Measurements from ENCODE around the gene PCED1B.
"Not testable (repeated sequence)": the region's sequence is repeated elsewhere in the genome, so short reads cannot be mapped to it uniquely, and the experiment has no call there.

PCED1B gene

DNA sequence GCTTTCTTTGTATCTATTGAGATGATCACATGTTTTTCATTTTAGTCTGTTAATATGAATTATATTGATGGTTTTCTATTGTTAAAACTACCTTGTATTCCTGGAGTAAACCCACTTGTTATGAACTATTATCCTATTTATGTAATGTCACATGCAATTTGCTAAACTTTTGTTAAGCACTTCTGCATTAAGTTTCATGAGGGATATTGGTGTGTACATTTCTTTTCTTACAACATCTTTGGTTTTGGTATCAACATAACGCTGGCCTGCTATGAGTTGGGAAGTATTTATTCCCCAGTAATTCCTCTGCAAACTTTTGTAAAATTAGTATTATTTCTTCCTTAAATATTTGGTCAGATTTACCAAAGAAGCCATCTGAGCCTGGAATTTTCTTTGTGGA lies 46.8 kb downstream of the PCED1B start:
- DNase-seq: no peak

GRCh38 chr12:47131011-47131410 lies 51.6 kb downstream of the PCED1B start:
- DNase-seq: no peak

GRCh38 chr12:47134005-47134404 lies 54.6 kb downstream of the PCED1B start:
- no peak for DNase-seq

DNA sequence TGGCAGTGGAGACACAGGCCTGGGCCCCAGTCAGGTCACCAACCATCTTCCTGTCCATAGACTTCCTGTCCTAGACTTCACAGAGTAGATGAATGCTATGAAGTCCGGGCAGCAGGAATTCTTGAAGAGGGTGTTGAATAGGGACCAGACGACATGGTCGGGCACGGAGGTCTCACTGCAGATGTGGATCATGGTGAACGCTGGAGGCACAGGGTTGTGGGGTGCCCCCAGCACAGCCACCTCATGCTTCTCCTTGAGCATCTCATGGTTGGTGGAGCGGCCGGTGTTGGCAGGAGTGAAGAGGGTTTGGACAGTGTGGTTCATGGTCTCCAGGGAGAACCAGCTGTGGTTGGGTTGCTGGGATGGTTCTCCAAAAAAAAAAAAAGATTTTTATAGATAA lies 56.2 kb downstream of the PCED1B start:
- no peak for DNase-seq

DNA sequence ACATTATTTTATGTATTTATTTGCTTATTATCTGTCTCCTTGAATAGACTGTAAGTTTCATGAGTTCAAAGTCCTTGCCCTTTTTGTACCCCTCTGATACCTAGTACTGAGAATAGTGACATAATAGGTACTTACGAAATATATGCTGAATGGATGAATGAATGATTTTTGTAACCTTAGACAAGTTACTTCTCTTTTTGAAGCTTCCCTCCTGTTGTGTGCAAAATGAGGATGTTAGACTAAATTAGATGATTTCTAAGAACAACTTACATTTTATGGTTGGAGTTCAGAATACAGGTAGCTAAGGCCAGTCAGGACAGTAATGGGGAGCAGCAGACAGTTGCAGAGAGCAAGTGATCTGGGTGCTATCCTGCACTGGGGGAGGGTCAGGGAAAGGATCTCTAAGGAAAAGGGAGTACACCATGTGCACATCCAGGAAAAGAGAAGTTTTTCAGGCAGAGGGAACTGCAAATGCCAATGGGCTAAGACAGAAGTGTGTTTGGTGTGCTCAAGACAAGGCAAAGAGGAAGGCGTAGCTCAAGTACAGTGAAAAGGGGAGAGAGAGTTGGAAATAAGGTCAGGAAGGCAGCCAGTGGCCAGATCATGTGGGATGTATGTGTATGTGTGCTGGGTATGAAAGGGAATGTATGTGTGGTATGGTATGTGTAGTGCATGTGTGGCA lies 59.7 kb downstream of the PCED1B start:
- no peak for DNase-seq

DNA sequence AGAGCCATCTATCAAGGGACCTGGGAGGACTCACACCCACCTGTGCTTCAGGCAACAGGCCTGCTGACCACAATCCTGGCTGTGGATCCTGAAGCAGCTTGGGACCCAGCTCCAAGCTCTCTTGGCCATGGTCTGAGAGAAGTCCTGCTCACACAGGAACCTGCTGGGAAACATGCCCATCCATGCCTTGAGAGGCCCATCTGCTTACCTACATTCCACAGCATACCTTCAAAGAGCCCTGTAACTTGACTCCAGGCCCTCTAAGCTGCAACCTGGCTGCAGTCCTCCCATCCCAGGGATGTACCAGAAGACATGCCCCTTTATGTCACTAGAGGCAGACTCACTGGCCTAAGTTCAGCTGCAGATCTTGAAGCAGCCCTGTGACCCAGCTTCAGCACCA lies 62.0 kb downstream of the PCED1B start:
- DNase-seq: no peak

DNA sequence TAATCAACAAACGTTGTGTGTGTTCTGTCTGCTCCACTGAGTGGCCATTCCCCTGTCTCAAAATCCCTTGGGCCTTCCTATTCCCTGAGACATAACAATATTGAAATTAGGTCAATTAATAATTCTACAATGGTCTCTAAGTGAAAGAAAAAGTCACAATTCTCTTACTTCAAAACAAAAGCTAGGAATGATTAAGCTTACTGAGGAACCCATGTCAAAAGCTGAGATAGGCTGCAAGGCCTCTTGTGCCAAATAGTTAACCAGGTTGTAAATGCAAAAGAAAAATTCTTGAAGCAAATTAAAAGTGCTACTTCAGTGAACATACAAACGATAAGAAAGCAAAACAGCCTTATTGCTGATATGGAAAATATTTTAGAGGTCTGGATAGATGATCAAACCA lies 65.3 kb downstream of the PCED1B start:
- no peak for DNase-seq

- peak; percentile 5 for DNase-seq
Observed at GRCh38 chr12:47145188-47145587, 65.8 kb downstream of the PCED1B start.

GRCh38 chr12:47147739-47148138 lies 68.3 kb downstream of the PCED1B start:
- no peak for DNase-seq

DNA sequence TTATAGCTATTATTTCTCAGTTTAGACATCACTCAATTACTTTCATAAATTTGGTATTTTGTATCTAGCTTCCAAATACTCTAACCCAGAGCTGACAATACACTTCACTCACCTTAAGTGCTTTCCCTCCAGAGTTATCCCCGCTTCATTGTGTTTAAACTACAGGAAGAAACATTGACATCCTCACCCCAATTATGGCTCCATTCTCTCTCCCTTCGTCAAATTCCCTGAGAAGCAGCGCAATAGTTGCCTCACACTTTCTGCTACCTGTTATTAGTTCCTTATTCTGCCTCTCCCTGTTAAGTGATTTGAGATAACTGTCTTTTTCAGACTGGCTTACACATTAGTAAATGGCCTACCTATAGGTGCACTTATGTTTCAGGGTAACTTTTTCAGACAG lies 69.7 kb downstream of the PCED1B start:
- DNase-seq: no peak

GRCh38 chr12:47152095-47152494 lies 72.7 kb downstream of the PCED1B start:
- DNase-seq: no peak

DNA sequence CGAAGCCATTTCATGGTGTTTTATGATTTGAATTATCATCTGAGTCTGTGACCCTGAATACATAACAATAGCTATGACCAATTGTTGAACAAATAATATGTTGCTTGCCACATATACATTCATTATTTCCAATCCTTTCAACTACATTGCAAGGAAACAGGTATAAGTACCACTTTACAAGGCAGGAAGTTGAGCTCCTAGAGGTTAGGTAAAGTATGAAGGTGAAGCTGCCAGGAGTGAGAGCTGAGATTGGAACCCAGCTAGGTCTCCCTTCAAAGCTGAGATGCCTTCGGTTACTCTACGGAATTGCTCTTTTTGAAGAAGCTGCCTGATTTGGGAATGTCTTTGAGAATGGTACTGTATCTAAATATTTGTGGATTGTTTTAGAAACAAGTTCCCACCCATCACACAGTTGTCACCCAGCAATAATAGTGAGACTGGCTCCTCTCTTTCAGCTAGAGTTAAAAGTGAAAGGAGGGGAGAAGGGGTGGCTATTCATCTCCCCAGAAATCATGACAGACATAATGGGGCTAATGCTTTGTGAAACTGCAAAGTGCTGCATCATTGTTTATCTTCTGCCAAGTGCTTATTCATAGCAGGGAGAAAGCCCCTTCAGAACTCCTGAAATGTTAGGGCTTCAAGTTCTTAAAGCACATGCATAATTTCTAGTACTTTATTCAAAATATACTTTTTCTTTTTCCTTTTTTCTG lies 76.2 kb downstream of the PCED1B start:
- peak; percentile 15 for DNase-seq

GRCh38 chr12:47156167-47156736 lies 76.8 kb downstream of the PCED1B start:
- peak; percentile 25 for DNase-seq

DNA sequence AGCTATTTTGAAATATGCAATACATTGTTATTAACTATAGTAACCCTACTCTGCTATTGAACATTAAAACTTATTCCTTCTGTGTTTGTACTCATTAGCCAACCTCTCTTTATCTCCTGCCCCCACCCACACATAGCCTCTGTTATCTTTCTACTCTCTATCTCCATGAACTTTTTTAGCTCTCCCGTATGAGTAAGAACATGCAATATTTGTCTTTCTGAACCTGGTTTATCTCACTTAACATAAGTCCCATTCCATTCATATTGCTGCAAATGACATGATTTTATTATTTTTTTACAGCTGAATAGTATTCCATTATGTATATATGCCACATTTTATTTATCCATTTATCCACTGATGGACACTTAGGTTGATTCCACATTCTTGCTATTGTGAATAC lies 79.4 kb downstream of the PCED1B start:
- DNase-seq: no peak

- DNase-seq: no peak
Observed at GRCh38 chr12:47159348-47159747, 79.9 kb downstream of the PCED1B start.

- no peak for DNase-seq
Observed at GRCh38 chr12:47160316-47161244, 81.2 kb downstream of the PCED1B start.

- DNase-seq: no peak
Observed at GRCh38 chr12:47164116-47164515, 84.7 kb downstream of the PCED1B start.

DNA sequence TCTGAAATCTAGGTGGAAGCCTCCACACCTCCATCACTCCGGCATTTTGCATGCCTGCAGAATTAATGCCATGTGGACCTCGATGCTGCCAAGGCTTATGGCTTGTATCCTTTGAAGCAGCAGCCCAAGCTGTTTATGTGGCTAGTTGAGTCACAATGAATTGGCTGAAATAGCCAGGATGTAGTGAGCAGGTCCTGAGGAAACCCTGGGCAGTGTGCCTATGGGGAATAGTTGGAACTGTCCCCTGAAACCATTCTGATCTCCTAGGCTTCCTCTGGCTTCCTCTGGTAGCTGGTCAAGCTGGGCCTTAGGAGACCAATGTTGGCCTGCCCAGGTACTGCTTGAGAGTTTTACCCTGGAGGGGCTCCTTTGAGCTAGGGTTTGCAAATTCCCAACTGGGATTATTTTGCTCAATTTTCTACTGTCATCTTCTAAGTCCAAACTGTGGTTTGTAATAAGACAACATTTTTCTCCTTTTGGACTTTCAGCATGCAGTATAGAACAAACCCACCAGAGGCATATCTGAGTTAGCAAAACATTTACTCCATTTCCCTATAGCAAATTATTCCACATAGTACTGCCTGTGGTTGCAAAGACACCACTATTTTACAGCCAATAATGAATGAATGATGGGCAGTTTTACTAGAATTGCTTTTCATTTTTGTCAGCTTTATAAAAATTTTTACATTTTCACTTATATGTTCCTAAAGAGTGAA lies 85.5 kb downstream of the PCED1B start:
- no peak for DNase-seq

DNA sequence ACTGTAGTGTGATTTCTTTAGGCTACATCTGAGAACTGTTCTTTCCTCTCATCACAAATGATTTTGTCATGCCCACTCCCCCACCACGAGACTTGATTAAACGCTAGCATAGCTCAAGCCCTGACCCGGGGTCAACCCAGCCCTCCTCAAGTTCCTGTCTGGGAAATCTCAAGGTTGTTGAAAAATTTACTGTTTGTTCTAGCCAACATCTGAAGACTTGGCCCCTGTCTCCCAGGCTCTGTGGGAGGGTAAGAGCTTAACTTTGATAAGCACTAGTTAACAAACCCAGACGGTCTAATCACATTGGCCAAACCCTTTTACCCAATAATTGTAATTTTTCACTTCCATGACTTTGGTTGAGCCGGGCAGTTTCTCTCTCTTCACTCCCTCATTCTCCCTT lies 86.5 kb downstream of the PCED1B start:
- no peak for DNase-seq

DNA sequence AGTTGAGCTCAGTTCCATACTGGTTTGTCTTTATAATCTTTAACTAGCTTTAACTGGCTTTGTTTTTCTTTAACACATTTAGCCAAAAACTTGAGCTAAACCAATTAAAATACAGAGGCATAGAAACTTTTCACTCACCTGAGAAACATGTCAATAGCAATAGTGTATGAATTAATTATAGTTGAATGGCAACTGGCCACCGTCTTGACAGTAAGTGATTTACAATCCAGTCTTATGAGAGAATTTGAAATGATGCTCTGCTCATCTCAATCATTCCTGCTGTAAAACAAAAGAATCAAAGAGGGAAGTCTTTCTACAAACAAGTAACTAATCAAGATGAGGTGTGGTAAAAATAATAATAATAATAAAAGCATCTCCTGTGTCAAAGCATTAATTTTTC lies 86.9 kb downstream of the PCED1B start:
- DNase-seq: no peak

- DNase-seq: not testable (repeated sequence)
Observed at GRCh38 chr12:47170281-47170680, 90.9 kb downstream of the PCED1B start.

DNA sequence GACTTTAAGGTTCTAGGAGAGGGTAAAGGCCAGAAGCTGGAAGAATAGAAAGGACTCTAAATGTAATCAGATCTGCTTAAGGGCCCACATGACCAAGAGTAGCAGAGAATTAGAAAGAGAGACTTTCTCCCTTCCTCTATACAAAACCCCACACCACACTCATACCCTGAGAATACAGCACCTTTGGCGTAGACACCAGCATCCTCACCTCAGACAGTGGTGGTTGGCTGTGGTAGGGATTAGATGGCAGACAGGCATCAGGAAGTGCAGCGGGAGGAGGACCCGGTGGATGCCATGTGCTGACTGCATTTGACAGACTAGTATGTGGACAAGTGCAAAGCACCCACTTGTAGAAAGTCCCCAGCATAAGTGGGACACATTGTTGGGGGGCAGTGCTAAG lies 98.6 kb downstream of the PCED1B start:
- no peak for DNase-seq
